Testis (tissue), 3 donors: ENCODE data around the gene IL37. TPM values are rescaled to one million over a fixed set of nuclear protein-coding genes. Genes with fewer than 3 reads are reported as not detected.

Source experiments
- DNase-seq: peaks from one replicate; pipeline ENCODE4 v3.0.0-alpha.2; 2019
- H3K27ac ChIP-seq, 2 donors: fragments of 200-600 bp; sonication (generic); one replicate each; pipeline ENCODE4 v1.5.1; 2019
- H3K27me3 ChIP-seq: fragments of 200-600 bp; sonication (generic); one replicate; pipeline ENCODE4 v1.5.1; 2019
- H3K36me3 ChIP-seq: fragments of 200-600 bp; sonication (generic); one replicate; pipeline ENCODE4 v1.5.1; 2017; ENCODE audit warnings: low read depth; ENCODE audit errors: missing control alignments
- H3K4me1 ChIP-seq: fragments of 200-600 bp; sonication (generic); one replicate; pipeline ENCODE4 v1.5.1; 2019
- H3K4me3 ChIP-seq, 2 donors: fragments of 200-600 bp; sonication (generic); one replicate each; pipeline ENCODE4 v1.5.1; 2017 to 2019
- H3K9me3 ChIP-seq: fragments of 200-600 bp; sonication (generic); one replicate; pipeline ENCODE4 v1.5.1; 2017
- POLR2A ChIP-seq: fragments of 450-650 bp; IDR thresholded peaks from one replicate; pipeline ENCODE4 v1.6.1; 2017; ENCODE audit warnings: antibody characterized with exemption, mild to moderate bottlenecking, moderate library complexity
- WGBS, 2 donors: methylation state at CpG; one replicate each; pipeline ENCODE4 v1.1.5; 2018; 5-methylcytosine and 5-hydroxymethylcytosine counted together
- intact Hi-C: fragments of 100-400 bp; cut with DNase I; formaldehyde crosslinking; loops from one replicate; pipeline ENCODE4 v1.15.1; 2023; ENCODE audit warnings: low total_unique reads
- polyA plus RNA-seq: library from polyadenylated mRNA; stranded (reverse); fragments of 350-450 nt; fragmentation: Illumina TruSeq; extraction: RNeasy Lipid Tissue Mini Kit (QIAGEN cat#74804); gene quantifications from one replicate; pipeline ENCODE4 v1.2.3, GENCODE V29; 2014; ENCODE audit warnings: low read depth, low replicate concordance; ENCODE audit not compliant: insufficient read depth
- total RNA-seq, 2 donors: library from RNA; depleted of rRNA; stranded (reverse); fragments of >200 nt; gene quantifications; one replicate each; pipeline ENCODE4 v1.2.3, GENCODE V29; 2016
- TF ChIP-seq, protein P1 (sequence below), 3 experiments: fragments of 450-650 bp in 2 of 3; fragments of 200-600 bp in 1 of 3; sonication (generic) in 1 of 3; IDR thresholded peaks; one replicate each; pipeline ENCODE4 v1.5.1; 2016 to 2019; ENCODE audit warnings: antibody characterized with exemption in 3 of 3, mild to moderate bottlenecking in 2 of 3, moderate library complexity in 1 of 3

IL37 gene
- total and polyA plus RNA-seq, 3 donors from 2014 or later, result 1.3 to 1.5 TPM; not detected in 1

DNA sequence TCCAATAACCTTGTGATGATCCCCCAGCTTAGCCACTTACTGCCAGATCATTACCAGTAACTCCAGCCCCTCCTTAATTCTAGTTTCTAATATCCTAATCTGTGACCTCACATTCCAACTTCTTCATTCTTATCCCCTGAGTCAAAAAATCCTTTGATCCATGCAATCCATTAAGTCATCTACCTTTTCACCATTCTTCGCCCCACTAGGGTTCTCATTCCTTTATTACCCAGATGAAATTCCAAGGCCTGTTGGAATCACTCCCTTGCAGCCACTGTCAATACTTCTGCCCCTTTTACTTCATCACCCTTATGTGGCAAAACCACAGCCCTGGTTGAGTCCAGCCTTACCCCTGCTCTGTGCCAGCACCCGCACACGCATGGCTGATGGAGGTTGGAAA lies 46.5 kb downstream of the IL37 start:
- H3K9me3 ChIP-seq, result no peaks in the 10 kb centered on the region
- no peaks in the 10 kb centered on the region for H3K36me3 ChIP-seq
- H3K4me1 ChIP-seq, result no peaks in the 10 kb centered on the region
- H3K27me3 ChIP-seq, result no peaks in the 10 kb centered on the region
- TF ChIP-seq, protein P1, sequence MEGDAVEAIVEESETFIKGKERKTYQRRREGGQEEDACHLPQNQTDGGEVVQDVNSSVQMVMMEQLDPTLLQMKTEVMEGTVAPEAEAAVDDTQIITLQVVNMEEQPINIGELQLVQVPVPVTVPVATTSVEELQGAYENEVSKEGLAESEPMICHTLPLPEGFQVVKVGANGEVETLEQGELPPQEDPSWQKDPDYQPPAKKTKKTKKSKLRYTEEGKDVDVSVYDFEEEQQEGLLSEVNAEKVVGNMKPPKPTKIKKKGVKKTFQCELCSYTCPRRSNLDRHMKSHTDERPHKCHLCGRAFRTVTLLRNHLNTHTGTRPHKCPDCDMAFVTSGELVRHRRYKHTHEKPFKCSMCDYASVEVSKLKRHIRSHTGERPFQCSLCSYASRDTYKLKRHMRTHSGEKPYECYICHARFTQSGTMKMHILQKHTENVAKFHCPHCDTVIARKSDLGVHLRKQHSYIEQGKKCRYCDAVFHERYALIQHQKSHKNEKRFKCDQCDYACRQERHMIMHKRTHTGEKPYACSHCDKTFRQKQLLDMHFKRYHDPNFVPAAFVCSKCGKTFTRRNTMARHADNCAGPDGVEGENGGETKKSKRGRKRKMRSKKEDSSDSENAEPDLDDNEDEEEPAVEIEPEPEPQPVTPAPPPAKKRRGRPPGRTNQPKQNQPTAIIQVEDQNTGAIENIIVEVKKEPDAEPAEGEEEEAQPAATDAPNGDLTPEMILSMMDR (IDR thresholded peaks at IDR 0.05), result no peak
- no peak for TF ChIP-seq POLR2A
- H3K27ac ChIP-seq, result no peak overlapping the region
- no peak overlapping the region for H3K4me3 ChIP-seq
- WGBS, 2 donors, result 90 to 97% methylated on average over 3 of the region's 3 CpGs
- intact Hi-C loops, result no loop called here
- no peak for DNase-seq

DNA sequence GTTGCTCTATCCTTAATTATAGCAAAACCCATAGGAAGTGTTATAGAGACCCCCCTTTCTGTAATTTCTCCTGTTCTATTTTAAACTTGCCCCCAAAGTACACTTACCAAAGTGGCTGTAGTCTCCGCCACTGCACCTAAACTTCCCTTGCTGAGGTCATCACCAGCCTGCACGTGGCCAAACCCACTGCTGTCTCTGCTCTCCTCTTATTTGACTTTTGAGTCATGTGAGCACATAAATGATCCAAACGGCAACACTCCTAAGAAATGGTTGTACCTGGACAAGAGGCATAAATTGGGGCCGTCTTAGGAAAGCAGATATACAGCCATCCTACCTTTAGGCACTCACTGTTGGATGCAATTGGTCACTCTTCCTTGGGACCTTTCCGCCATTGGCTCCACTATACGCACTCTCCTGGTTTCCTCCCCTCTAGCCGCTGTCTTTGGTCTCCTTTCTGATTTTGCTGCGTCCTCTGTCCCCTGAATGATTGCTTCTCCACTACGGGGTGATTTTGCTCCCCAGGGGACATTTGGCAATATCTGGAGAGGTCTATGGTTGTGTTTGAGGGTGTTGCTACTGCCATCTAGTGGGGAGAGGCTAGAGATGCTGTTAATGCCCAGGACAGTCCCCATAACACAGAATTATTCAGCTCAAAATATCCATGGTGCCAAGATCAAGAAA lies 47.6 kb downstream of the IL37 start:
- no peaks in the 10 kb centered on the region for H3K27me3 ChIP-seq
- no peaks in the 10 kb centered on the region for H3K4me1 ChIP-seq
- WGBS, 2 donors, result 51 to 58% methylated on average over 9 of the region's 9 CpGs
- no peaks in the 10 kb centered on the region for H3K36me3 ChIP-seq
- DNase-seq, result peak; percentile 32
- TF ChIP-seq, protein P1 (IDR thresholded peaks at IDR 0.05), result peak in 2 of 3 experiments; percentile 27 to 54
- no peak for TF ChIP-seq POLR2A
- no peak overlapping the region for H3K4me3 ChIP-seq
- no peaks in the 10 kb centered on the region for H3K9me3 ChIP-seq
- intact Hi-C loops, result no loop called here
- no peak overlapping the region for H3K27ac ChIP-seq

DNA sequence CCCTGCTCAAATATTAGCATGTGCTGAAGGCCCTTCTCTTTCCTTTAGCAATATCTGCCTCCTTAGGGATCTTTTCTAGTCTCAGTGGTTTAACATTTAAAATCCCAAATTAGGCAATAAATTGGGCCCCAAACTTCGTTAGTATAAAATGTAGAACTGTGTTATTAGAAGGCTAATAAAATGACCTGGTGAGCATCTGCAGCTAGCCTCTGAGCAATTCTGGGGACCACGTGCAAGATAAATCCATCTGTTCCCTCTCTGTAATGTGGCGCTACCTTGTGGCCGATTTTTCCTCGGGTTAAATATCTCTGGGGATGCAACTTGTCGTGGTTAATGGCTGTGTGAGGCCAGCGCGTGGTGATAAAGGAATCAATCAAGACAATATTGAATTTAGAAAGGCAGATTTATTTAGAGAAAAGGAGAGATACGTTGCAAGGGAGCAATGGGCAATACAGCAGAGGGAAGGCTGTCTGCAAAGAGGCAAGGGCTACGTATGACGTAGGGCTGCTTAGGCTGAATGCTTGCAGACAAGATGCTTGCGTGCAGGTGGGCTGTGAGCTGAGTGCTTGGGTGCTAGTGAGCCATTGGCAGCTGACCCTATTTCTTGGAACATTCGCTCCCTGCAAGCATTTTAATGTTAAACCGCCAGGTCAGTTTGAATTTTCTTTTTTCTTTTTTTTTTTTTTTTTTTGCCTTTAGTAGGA lies 48.3 kb downstream of the IL37 start:
- no peaks in the 10 kb centered on the region for H3K27me3 ChIP-seq
- no peaks in the 10 kb centered on the region for H3K9me3 ChIP-seq
- DNase-seq, result no peak
- no peak overlapping the region for H3K27ac ChIP-seq
- intact Hi-C loops, result no loop called here
- no peaks in the 10 kb centered on the region for H3K4me1 ChIP-seq
- no peaks in the 10 kb centered on the region for H3K36me3 ChIP-seq
- no peak overlapping the region for H3K4me3 ChIP-seq
- 59 to 65% methylated on average over 14 of the region's 14 CpGs for WGBS, 2 donors
- no peak for TF ChIP-seq POLR2A
- TF ChIP-seq, protein P1 (IDR thresholded peaks at IDR 0.05), result no peak

DNA sequence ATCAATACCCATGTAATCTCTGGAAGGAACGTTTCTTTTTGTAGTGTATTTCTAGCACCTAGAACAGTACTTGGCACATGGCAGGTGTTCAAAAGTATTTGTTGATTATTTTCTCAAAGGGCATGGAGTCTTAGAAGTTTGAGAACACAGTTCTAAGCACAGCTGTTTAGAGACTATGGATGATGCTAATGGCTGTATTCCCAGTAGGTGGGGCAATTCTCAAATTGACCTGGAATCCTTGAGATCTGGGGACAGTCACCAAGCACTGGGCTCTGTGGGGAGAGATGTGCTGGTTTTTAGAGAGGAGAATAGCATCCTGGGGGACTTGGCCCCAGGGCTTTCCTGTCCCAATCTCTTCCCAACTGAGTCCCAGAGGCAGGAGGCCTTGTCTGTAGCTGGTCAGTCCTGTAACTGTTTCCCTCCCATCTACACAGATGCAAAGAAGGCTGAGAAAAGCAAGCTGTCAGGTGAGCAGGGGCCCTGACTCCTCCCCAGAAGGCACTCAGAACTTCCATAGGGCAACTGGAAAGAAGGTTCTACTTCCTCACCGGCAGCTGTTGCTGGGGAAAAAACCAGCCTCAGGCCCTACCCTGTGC lies 49.4 kb downstream of the IL37 start:
- TF ChIP-seq, protein P1 (IDR thresholded peaks at IDR 0.05), result no peak
- TF ChIP-seq POLR2A, result no peak
- H3K36me3 ChIP-seq, result no peaks in the 10 kb centered on the region
- no peaks in the 10 kb centered on the region for H3K27me3 ChIP-seq
- no peak for DNase-seq
- intact Hi-C loops, result no loop called here
- WGBS, 2 donors, result 57 to 59% methylated on average over 2 of the region's 2 CpGs
- no peak overlapping the region for H3K4me3 ChIP-seq
- H3K27ac ChIP-seq, result no peak overlapping the region
- no peaks in the 10 kb centered on the region for H3K9me3 ChIP-seq
- H3K4me1 ChIP-seq, result no peaks in the 10 kb centered on the region
